GM18511 (cell line): ENCODE measurements around the gene PAX4.

Experiments used
- ATAC-seq: cut with Tn5 transposase; IDR thresholded peaks from one replicate; pipeline ENCODE4 v1.9.1; 2021; ENCODE audit warnings: mild to moderate bottlenecking, moderate library complexity; ENCODE audit not compliant: unreplicated experiment

The PAX4 gene

DNA sequence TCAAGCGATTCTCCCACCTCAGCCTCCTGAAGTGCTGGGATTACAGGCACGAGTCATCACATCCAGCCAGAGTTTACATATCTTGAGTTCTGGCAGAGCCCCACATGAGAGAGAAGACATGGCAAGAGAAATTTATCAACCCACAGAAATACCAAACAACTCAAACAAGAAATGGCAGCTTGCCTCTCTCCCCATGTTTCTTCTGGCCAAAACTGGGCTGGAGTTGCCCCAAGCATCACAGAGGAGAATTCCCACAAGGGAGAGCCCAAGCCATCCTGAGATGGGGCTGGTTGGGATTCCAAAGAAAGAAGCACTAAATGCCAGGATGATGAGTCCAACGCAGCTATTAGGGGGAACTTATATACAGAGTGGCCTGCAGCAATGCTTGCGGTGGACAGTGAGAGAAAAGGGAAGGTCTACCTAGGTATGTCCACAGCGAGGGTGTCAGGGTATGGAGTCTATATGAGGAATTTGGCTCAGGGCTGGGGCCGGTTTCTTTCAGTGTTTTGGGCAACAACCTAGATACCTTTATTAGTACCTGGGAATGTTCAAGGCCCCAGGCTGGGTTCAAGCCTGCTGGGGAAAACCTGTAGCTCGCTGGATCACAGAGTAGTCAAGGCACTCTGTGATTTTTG, 14.5 kb upstream of the PAX4 start:
- ATAC-seq = no peak

DNA sequence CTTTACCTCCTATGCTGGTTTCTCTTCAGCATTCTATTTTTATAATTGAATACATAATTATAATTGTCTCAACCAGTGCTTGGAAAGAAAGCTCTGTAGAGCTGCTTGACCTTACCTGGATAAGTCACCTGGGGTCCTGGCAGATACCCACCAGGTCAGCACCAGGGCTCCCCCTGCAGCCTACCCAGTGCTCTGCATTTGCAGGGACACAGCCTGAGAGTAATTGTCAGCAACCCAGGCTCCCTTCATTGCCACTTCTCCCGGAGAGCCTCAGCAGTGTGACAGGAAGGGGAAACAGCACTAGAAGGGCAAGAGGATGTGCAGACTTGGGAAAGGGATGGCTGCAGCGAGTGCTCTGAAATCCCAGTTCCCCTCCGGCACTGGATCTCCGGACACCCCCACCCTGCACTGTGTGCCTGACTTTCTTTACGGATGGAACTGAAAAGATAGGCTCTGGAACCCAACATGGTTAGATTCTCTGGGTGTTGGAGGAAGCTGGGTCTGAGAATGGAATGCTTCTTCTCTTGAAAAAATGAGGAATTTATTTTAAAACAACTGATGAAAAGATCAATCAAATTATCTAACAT, 11.4 kb upstream of the PAX4 start:
- peak; percentile 61 for ATAC-seq

- ATAC-seq = no peak
Measured at GRCh38 chr7:127628445-127628844, 10.5 kb upstream of the PAX4 start.

DNA sequence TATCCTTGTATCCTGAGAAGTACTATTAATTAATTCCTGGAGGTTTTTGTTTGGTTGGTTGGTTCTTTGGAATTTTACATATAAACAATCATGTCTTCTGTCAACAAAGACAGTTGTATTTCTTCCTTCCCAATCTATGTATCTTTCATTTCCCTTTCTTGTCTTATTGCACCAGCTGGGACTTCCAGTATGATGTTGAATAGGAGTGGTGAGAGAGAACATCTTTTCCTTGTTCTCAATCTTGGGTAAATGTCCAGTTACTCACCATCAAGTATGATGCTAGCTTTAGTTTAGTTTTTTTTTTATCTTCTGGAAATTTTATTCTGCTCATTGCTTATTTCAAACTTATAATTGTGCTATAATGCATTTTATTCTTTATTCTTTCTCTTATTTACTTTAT, 7.4 kb upstream of the PAX4 start:
- no peak for ATAC-seq

- ATAC-seq = no peak
Measured at GRCh38 chr7:127620406-127621233, 2.7 kb upstream of the PAX4 start.

GRCh38 chr7:127619681-127620405, 1.9 kb upstream of the PAX4 start:
- no peak for ATAC-seq

GRCh38 chr7:127618775-127619174, 833 bp upstream of the PAX4 start:
- no peak for ATAC-seq

GRCh38 chr7:127616724-127617123, 1.2 kb downstream of the PAX4 start:
- ATAC-seq = no peak

- ATAC-seq = no peak
Measured at GRCh38 chr7:127612263-127612662, 5.7 kb downstream of the PAX4 start.

- no peak for ATAC-seq
Measured at GRCh38 chr7:127609297-127609696, 8.6 kb downstream of the PAX4 start.

- no peak for ATAC-seq
Measured at GRCh38 chr7:127608446-127608845, 9.5 kb downstream of the PAX4 start.

GRCh38 chr7:127600885-127601284, 17.1 kb downstream of the PAX4 start:
- no peak for ATAC-seq

DNA sequence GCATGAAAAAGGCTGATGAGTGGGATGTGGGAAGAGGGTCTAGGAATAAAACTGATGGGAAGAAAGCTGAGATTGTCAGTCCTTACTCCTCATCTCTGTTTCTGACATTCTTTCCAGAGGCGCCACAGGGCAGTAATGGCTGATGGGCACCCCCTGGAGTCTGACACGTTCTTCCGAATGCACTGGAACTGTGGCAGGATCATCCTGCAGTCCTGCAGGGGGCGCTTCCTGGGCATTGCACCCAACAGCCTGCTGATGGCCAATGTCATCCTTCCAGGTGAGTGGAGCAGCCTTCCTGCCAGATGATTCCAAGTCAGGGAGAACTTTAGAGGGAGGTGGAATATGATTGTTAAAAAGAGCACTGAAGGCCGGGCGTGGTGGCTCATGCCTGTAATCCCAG, 19.6 kb downstream of the PAX4 start:
- no peak for ATAC-seq

DNA sequence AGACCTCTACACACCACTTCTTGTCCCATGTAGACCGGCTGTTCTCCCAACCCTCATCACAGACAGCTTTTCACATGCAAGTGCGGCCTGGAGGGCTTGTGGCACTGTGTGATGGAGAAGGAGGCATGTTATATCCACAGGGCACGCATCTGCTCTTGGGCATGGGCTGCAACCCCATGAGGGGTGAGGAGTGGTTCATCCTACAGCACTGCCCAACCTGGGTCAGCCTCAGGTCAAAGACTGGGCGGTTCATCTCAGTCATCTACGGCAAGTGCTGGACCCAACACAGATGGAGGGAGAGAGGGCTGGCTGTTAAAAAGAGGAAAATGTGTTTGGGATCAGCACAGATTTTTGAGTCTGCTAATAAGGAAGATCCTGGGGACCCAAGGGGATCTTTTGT, 22.2 kb downstream of the PAX4 start:
- no peak for ATAC-seq

DNA sequence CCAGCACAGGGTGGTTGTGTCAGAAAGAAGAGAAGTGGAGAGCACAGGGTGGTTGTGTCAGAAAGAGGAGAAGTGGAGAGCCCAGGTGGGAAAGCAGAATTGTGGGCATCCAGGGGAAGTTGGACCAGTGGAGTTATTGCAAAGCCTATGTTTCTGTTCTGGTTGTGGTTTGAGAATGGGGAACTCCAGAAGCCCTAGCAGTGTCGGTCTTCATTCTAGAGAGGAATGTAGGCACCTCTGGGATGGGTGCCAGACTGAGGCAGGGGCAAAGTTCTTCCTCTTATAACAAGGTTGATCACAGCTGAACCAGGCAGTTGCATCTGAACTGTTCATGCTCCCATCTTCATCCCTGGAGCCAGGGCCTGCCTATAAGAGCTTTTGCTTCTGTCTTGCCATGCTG, 23.5 kb downstream of the PAX4 start:
- peak; percentile 56 for ATAC-seq

GRCh38 chr7:127592550-127592949, 25.4 kb downstream of the PAX4 start:
- no peak for ATAC-seq

DNA sequence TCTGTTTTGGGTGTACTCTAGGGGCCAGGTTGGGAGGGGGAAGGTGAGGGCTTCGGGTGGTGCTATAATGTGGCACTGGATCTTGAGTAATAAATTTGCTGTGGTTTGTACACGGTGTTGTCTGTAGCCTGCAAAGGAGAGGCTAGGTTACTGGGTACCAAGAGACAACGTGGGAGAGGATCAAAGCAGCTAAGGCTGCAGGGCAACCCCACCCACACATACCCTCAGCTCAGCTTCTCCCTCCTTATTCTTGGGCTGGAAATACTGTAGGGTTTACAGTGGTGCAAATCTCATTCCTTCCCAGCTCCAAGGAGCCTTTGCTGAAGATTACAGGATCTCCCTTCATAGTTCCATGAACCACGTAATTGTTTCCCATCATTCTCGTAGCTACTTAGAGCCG, 26.4 kb downstream of the PAX4 start:
- no peak for ATAC-seq

- no peak for ATAC-seq
Measured at GRCh38 chr7:127591189-127591588, 26.8 kb downstream of the PAX4 start.

- ATAC-seq = no peak
Measured at GRCh38 chr7:127589896-127590295, 28.0 kb downstream of the PAX4 start.

GRCh38 chr7:127588697-127589482, 29.1 kb downstream of the PAX4 start:
- ATAC-seq = peak; percentile 25
